Tibial artery (tissue), 4 donors: ENCODE measurements around the gene PML.
A peak's percentile ranks its signal among the peaks of the same experiment; 100 is the strongest.
"Not testable (repeated sequence)": the region's sequence is repeated elsewhere in the genome, so short reads cannot be mapped to it uniquely, and the experiment has no call there.

Experiments
- DNase-seq, 2 donors: peaks; one replicate each; pipeline ENCODE4 v3.0.0-alpha.2; 2019
- H3K27ac ChIP-seq, 2 donors: fragments of 200-600 bp; sonication (generic) in 1 of 2; 1 replicate in 1 of 2; 2 replicates in 1 of 2; pipeline ENCODE4 v1.5.1; 2018 to 2019; ENCODE audit warnings: mild to moderate bottlenecking in 1 of 2
- H3K27me3 ChIP-seq, 2 donors: fragments of 200-600 bp; sonication (generic) in 1 of 2; one replicate each; pipeline versions ENCODE4 v1.5.1 to v1.6.0; 2016 to 2019
- H3K36me3 ChIP-seq, 3 donors: fragments of 200-600 bp; sonication (generic) in 2 of 3; one replicate each; pipeline ENCODE4 v1.5.1; 2016 to 2019; ENCODE audit warnings: mild to moderate bottlenecking in 2 of 3
- H3K4me1 ChIP-seq, 4 donors: fragments of 200-600 bp; sonication (generic) in 2 of 4; 1 replicate in 3 of 4; 2 replicates in 1 of 4; pipeline ENCODE4 v1.5.1; 2016 to 2019
- H3K4me3 ChIP-seq, 2 donors: fragments of 200-600 bp; sonication (generic) in 1 of 2; 1 replicate in 1 of 2; 2 replicates in 1 of 2; pipeline ENCODE4 v1.5.1; 2018 to 2019; ENCODE audit warnings: mild to moderate bottlenecking in 2 of 2
- H3K9me3 ChIP-seq, 3 donors: fragments of 200-600 bp; sonication (generic) in 1 of 3; one replicate each; pipeline ENCODE4 v1.5.1; 2016 to 2019
- intact Hi-C: fragments of 100-400 bp; cut with DNase I; formaldehyde crosslinking; loops from one replicate; pipeline ENCODE4 v1.15.0; 2023; ENCODE audit warnings: low total_unique reads
- TF ChIP-seq, protein P1 (sequence below), 2 experiments: fragments of 200-600 bp in 1 of 2; fragments of 450-650 bp in 1 of 2; IDR thresholded peaks; one replicate each; pipeline ENCODE4 v1.5.1; 2017 to 2019; ENCODE audit warnings: antibody characterized with exemption in 2 of 2, mild to moderate bottlenecking in 1 of 2, moderate library complexity in 1 of 2

Gene PML

GRCh38 chr15:74045184-74045583 is 50.7 kb downstream of the PML start:
- Histone ChIP-seq H3K4me3 (no peak overlapping the region), H3K4me1 (peaks cover 3 to 40% (median 15%) of the 10 kb centered on the region in 4 donors), H3K36me3 (peaks cover 15 to 33% (median 28%) of the 10 kb centered on the region in 3 donors), H3K9me3 (no peaks in the 10 kb centered on the region), H3K27me3 (no peaks in the 10 kb centered on the region), H3K27ac (no peak overlapping the region)
- intact Hi-C loops = loop anchor here (5.0 kb wide), 1 partner anchor 82 kb away; no protein-coding TSS in a partner anchor
- TF ChIP-seq, protein P1, sequence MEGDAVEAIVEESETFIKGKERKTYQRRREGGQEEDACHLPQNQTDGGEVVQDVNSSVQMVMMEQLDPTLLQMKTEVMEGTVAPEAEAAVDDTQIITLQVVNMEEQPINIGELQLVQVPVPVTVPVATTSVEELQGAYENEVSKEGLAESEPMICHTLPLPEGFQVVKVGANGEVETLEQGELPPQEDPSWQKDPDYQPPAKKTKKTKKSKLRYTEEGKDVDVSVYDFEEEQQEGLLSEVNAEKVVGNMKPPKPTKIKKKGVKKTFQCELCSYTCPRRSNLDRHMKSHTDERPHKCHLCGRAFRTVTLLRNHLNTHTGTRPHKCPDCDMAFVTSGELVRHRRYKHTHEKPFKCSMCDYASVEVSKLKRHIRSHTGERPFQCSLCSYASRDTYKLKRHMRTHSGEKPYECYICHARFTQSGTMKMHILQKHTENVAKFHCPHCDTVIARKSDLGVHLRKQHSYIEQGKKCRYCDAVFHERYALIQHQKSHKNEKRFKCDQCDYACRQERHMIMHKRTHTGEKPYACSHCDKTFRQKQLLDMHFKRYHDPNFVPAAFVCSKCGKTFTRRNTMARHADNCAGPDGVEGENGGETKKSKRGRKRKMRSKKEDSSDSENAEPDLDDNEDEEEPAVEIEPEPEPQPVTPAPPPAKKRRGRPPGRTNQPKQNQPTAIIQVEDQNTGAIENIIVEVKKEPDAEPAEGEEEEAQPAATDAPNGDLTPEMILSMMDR (IDR thresholded peaks at IDR 0.05) = no peak
- DNase-seq = no peak

DNA sequence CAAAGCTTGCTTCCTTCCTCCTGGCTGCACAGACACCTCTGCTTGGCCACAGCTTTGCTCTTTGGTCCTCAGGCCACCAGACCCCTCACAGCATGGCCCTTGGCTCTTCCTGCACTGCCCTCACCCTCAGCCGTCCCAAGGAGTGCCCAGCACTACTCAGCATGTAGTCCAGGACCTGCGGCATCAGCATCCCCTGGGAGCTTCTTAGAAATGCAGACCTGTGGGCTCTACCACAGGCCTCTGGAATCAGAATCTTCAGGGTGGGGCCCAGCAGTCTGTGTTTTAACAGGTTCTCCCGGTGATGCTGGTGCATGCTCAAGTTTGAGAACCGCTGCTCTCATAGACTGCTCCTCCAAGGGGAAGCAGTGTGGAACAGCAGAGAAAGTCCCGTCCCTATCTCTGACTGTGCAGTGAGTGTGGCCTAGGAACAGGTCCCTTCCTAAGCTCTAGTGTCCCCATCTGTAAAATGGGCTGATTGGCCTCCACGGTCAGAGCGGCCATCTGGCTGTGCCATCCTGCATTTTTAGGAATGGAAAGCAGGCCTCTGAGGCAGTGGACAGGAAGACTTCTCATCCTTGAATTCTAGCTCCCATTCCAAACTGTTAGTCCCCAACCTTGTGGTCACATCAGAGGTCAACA is 51.2 kb downstream of the PML start:
- H3K9me3 ChIP-seq = no peaks in the 10 kb centered on the region
- TF ChIP-seq, protein P1 (IDR thresholded peaks at IDR 0.05) = no peak
- H3K4me3 ChIP-seq = no peak overlapping the region
- no peak overlapping the region for H3K27ac ChIP-seq
- H3K4me1 ChIP-seq = peaks cover 0 to 40% (median 19%) of the 10 kb centered on the region in 4 donors
- peak in 1 of 2 donors; percentile 42 for DNase-seq
- intact Hi-C loops = loop anchor here (5.0 kb wide), 1 partner anchor 82 kb away; no protein-coding TSS in a partner anchor
- H3K27me3 ChIP-seq = no peaks in the 10 kb centered on the region
- H3K36me3 ChIP-seq = peaks cover 15 to 33% (median 28%) of the 10 kb centered on the region in 3 donors

GRCh38 chr15:74046275-74046674 is 51.8 kb downstream of the PML start:
- Histone ChIP-seq H3K9me3 (no peaks in the 10 kb centered on the region), H3K4me3 (no peak overlapping the region), H3K27ac (no peak overlapping the region), H3K36me3 (peaks cover 15 to 33% (median 28%) of the 10 kb centered on the region in 3 donors), H3K4me1 (peaks cover 0 to 40% (median 24%) of the 10 kb centered on the region in 4 donors), H3K27me3 (no peaks in the 10 kb centered on the region)
- TF ChIP-seq, protein P1 (IDR thresholded peaks at IDR 0.05) = no peak
- intact Hi-C loops = loop anchor here (5.0 kb wide), 1 partner anchor 81 kb away; no protein-coding TSS in a partner anchor
- peak in 1 of 2 donors; percentile 37 for DNase-seq

DNA sequence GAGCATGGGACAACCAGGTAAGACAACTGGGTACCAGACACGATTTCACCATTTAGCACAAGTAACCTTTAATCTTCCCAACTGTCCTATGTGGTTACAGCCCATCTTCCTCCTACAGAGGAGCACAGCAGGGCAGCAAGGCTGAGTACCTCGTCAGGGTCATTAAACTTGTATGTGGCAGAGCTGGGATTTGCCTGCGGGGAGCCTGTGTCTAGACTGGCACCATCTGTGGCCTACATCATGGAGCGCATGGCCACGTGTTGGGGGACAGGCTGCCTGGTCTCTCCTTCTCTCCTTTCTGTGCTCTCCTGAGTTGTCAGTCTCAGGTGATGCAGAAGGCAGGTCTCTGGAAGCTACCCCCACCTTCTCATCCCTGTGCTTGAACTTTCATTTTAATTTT is 55.6 kb downstream of the PML start:
- TF ChIP-seq, protein P1 (IDR thresholded peaks at IDR 0.05) = no peak
- Histone ChIP-seq H3K4me3 (no peak overlapping the region), H3K27me3 (no peaks in the 10 kb centered on the region), H3K9me3 (no peaks in the 10 kb centered on the region), H3K27ac (peak overlapping the region; percentile 79 to 81), H3K36me3 (peaks cover 0 to 3% (median under 1%) of the 10 kb centered on the region in 3 donors), H3K4me1 (peaks cover 0 to 73% (median 48%) of the 10 kb centered on the region in 4 donors)
- no peak for DNase-seq
- intact Hi-C loops = loop anchor here (10.0 kb wide), 1 partner anchor 275 kb away; no protein-coding TSS in a partner anchor

DNA sequence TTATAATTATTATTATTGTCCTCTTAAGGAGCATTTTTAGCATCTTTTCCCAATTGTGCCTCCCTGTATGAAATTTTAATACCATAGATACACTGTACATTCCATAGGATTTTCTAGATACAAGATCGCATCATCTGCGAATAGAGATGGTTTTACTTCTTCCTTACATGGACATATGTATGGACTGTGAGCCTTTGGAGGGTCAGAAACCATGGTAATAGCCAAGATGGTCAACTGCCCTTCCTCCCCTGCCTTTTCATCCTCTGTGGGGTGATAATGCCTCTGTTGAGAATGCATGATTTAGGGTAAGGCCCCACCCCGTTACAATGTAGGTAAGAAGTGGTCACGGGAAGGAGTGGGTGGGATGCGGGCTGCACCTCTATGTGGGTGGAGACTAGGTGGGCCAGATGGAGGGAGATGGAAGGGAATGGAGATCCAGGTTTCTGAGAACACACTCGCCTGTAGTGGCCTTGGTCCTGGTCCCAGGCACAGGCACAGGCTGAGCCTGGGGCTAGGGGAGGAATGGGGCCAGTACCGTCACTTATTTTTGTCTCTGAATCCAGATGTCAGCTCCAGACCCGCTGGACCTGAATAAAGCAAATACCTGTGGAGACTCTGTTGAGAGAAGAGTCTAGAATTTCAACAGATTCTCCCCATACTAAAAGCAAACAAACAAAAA is 56.2 kb downstream of the PML start:
- H3K27ac ChIP-seq = peak overlapping the region; percentile 79 to 81
- no peak overlapping the region for H3K4me3 ChIP-seq

GRCh38 chr15:74052271-74053260 is 58.0 kb downstream of the PML start:
- peak overlapping the region; percentile 79 to 81 for H3K27ac ChIP-seq
- not testable (repeated sequence) for H3K27me3 ChIP-seq, H3K9me3 ChIP-seq, H3K36me3 ChIP-seq, H3K4me3 ChIP-seq
- peaks cover 0 to 71% (median 48%) of the 10 kb centered on the region in 4 donors for H3K4me1 ChIP-seq
- DNase-seq = peak in 1 of 2 donors; percentile 69
- intact Hi-C loops = loop anchor here (10.0 kb wide), 1 partner anchor 272 kb away; no protein-coding TSS in a partner anchor

More for the DNA sequence above, 56.2 kb downstream of the PML start:
- no peak for DNase-seq
- Histone ChIP-seq H3K27me3 (no peaks in the 10 kb centered on the region), H3K4me1 (peaks cover 0 to 73% (median 48%) of the 10 kb centered on the region in 4 donors), H3K9me3 (no peaks in the 10 kb centered on the region), H3K36me3 (no peaks in the 10 kb centered on the region)
- TF ChIP-seq, protein P1 (IDR thresholded peaks at IDR 0.05) = no peak
- intact Hi-C loops = loop anchor here (10.0 kb wide), 1 partner anchor 274 kb away; no protein-coding TSS in a partner anchor
